ENCODE data around the gene RALBP1. TPM values are rescaled to one million over a fixed set of nuclear protein-coding genes. Genes with fewer than 3 reads are reported as not detected.

Gene RALBP1
- total and polyA plus RNA-seq, 2 of the 8 experiments (the other 6 are each of a cell fraction or from before 2014, with no cell fraction given) = 40.3 to 67.8 TPM

GRCh38 chr18:9558387-9559064 is 83.2 kb downstream of the RALBP1 start:
- ChIA-PET CTCF (ENCODE audit: partially characterized antibody) (interaction anchor here (0.6 to 5.6 kb wide), 2 partner anchors 17 to 25 kb away, joined by 3 to 42 read pairs; no protein-coding TSS in a partner anchor), POLR2A (ENCODE audit: partially characterized antibody) (interaction anchor here (0.5 kb wide), 1 partner anchor 341 kb away, joined by 4 read pairs; no protein-coding TSS in a partner anchor)
- H3K4me2 ChIP-seq (ENCODE audit: insufficient read depth in 1 of 2, low read depth in 2 of 2, low read length in 2 of 2) = no peak overlapping the region
- H4K5ac ChIP-seq (ENCODE audit: insufficient read length, low read depth, low read length) = no peak overlapping the region
- FAIRE-seq (no peak), DNase-seq (ENCODE audit: low read depth in 1 of 2, low spot score in 2 of 2) (no peak)
- H3K9me3 ChIP-seq (ENCODE audit: insufficient read depth in 2 of 2, low read depth in 1 of 2, low read length in 1 of 2) = no peaks in the 10 kb centered on the region
- no peak overlapping the region for H3K27ac ChIP-seq (ENCODE audit: low read depth, low read length)
- no peak overlapping the region for H3K4me3 ChIP-seq (ENCODE audit: extremely low read depth in 1 of 4, insufficient read depth in 2 of 4, low read depth in 3 of 4, low read length in 4 of 4)
- H2BK12ac ChIP-seq (ENCODE audit: low read depth, low read length) = no peak overlapping the region
- no peaks in the 10 kb centered on the region for H4K20me1 ChIP-seq (replicated peaks in 1 of 2; ENCODE audit: control insufficient read depth in 1 of 2, insufficient read depth in 2 of 2, low read length in 2 of 2)
- H3K56ac ChIP-seq (replicated peaks; ENCODE audit: insufficient read length, low read depth, low read length) = no peak overlapping the region
- no peak overlapping the region for H3K9ac ChIP-seq (replicated peaks in 1 of 4; ENCODE audit: extremely low read depth in 1 of 4, low read depth in 3 of 4, low read length in 3 of 4)
- no peak overlapping the region for H2BK20ac ChIP-seq (ENCODE audit: low read length)
- no peak overlapping the region for H2BK120ac ChIP-seq (replicated peaks; ENCODE audit: low read depth, low read length)
- no peak overlapping the region for H3K18ac ChIP-seq (ENCODE audit: extremely low read depth, low read length)
- no peak for TF ChIP-seq CHD2 (IDR thresholded peaks at IDR 0.05; ENCODE audit: low read length)
- TF ChIP-seq BCL11A (IDR thresholded peaks at IDR 0.05; ENCODE audit: low read depth in 2 of 2, low read length in 2 of 2) = no peak
- H3K4me1 ChIP-seq (replicated peaks in 1 of 4; ENCODE audit: control insufficient read depth in 3 of 4, insufficient read depth in 4 of 4, low read length in 3 of 4) = no peaks in the 10 kb centered on the region
- H3K36me3 ChIP-seq (ENCODE audit: control insufficient read depth in 2 of 4, insufficient read depth in 4 of 4, low read length in 3 of 4) = peaks cover 11 to 73% (median 52%) of the 10 kb centered on the region in 4 experiments
- no peaks in the 10 kb centered on the region for H3K23me2 ChIP-seq (ENCODE audit: low read depth, low read length)
- no peak overlapping the region for H3K4ac ChIP-seq (replicated peaks; ENCODE audit: insufficient read length, low read depth, low read length)
- H2AFZ ChIP-seq (ENCODE audit: low read length) = no peak overlapping the region
- H4K8ac ChIP-seq (ENCODE audit: extremely low read depth, insufficient read depth, low read length) = no peak overlapping the region
- peaks cover 0 to 1% (median 0%) of the 10 kb centered on the region in 4 experiments; a peak in 2 of 7 replicates for H3K27me3 ChIP-seq (replicated peaks in 1 of 4; ENCODE audit: control insufficient read depth in 3 of 4, extremely low read depth in 1 of 4, insufficient read depth in 3 of 4, low read length in 3 of 4)
- no peaks in the 10 kb centered on the region for H3K79me1 ChIP-seq (ENCODE audit: low read depth, low read length)
- no peak overlapping the region for H3K23ac ChIP-seq (ENCODE audit: insufficient read length)
- H2BK5ac ChIP-seq (ENCODE audit: low read depth, low read length) = no peak overlapping the region
- no peak overlapping the region for H2BK15ac ChIP-seq (ENCODE audit: low read length)
- WGBS, 2 experiments (ENCODE audit: extremely low coverage in 1 of 2, insufficient coverage in 1 of 2, insufficient read length in 1 of 2, insufficient replicate concordance in 2 of 2, low coverage in 1 of 2, low lambda C conversion rate in 2 of 2, missing lambda C conversion rate in 1 of 2) = 93% methylated on average over 4 of the region's 4 CpGs; no CpG with 5 or more reads in 1 of the 2 experiments
- no peak overlapping the region for H3K14ac ChIP-seq (ENCODE audit: insufficient read length)
- H2AK5ac ChIP-seq (ENCODE audit: low read depth, low read length) = no peak overlapping the region
- no peak overlapping the region for H4K91ac ChIP-seq (replicated peaks; ENCODE audit: insufficient read length, low read length)
- no peaks in the 10 kb centered on the region for H3K79me2 ChIP-seq (ENCODE audit: control insufficient read depth in 1 of 2, insufficient read depth in 2 of 2, low read length in 2 of 2)

All from H1 (cell line).